Measurements from ENCODE around the gene MUC4. TPM values are rescaled to one million over a fixed set of nuclear protein-coding genes. Genes with fewer than 3 reads are reported as not detected.

The MUC4 gene
- total and polyA plus RNA-seq, 2 of the 4 experiments (the other 2 are of a cell fraction): not detected

GRCh38 chr3:195771646-195772300 lies 40.0 kb downstream of the MUC4 start:
- no peak overlapping the region for H4K8ac ChIP-seq (ENCODE audit: low read depth in 2 of 2, low read length in 2 of 2)
- no peaks in the 10 kb centered on the region for H3K9me1 ChIP-seq (ENCODE audit: insufficient read depth, low read length)
- H3K4ac ChIP-seq (ENCODE audit: low read depth, low read length): no peak overlapping the region
- no peak overlapping the region for H3K4me2 ChIP-seq (ENCODE audit: low read depth, low read length)
- no peak overlapping the region for H4K91ac ChIP-seq (ENCODE audit: insufficient read depth, low read depth, low read length)
- no peak overlapping the region for H2AFZ ChIP-seq (replicated peaks; ENCODE audit: low read length, poor library complexity)
- CTCF ChIA-PET: no interaction called here
- no peaks in the 10 kb centered on the region for H3K36me3 ChIP-seq (ENCODE audit: control insufficient read depth, insufficient read depth, low read length)
- H2AK9ac ChIP-seq (replicated peaks; ENCODE audit: low read depth, low read length, poor library complexity): no peak overlapping the region
- H2BK20ac ChIP-seq (ENCODE audit: low read depth, low read length): no peak overlapping the region
- H4K20me1 ChIP-seq (ENCODE audit: insufficient read depth, low read length): no peaks in the 10 kb centered on the region
- no peak overlapping the region for H3K14ac ChIP-seq (replicated peaks; ENCODE audit: low read depth, low read length)
- H3K23ac ChIP-seq (ENCODE audit: low read depth, low read length): no peak overlapping the region
- no peak for ATAC-seq (ENCODE audit: low read depth)
- in situ Hi-C loops (cut with MboI; ENCODE audit: low sequenced_read_pairs): no loop called here
- no TSS peak for BruUV-seq (replicated peaks)
- no peak overlapping the region for H3K18ac ChIP-seq (ENCODE audit: low read depth, low read length)
- no peak overlapping the region for H4K5ac ChIP-seq (ENCODE audit: low read depth, low read length)
- H3K56ac ChIP-seq (ENCODE audit: extremely low read depth, insufficient read depth, low read length): no peak overlapping the region
- H2BK15ac ChIP-seq (ENCODE audit: low read depth, low read length): no peak overlapping the region
- H2BK5ac ChIP-seq (ENCODE audit: low read depth, low read length, poor library complexity, severe bottlenecking): no peak overlapping the region
- no peaks in the 10 kb centered on the region for H3K4me1 ChIP-seq (ENCODE audit: control insufficient read depth, insufficient read depth, low read length)
- no peak overlapping the region for H3K9ac ChIP-seq (ENCODE audit: low read depth, low read length)
- intact Hi-C loops (cut with micrococcal nuclease): no loop called here
- WGBS, 2 experiments (ENCODE audit: extremely low coverage in 2 of 2, insufficient read length in 1 of 2): 87% methylated on average over 5 of the region's 14 CpGs; no CpG with 5 or more reads in 1 of the 2 experiments
- no peak for DNase-seq
- H3K79me1 ChIP-seq (ENCODE audit: low read depth in 1 of 2, low read length in 2 of 2): no peaks in the 10 kb centered on the region
- no peak overlapping the region for H2BK120ac ChIP-seq (ENCODE audit: low read depth, low read length)
- dilution Hi-C loops (cut with HindIII; ENCODE audit: low sequenced_read_pairs, unreplicated experiment): no loop called here
- no peak overlapping the region for H3K27ac ChIP-seq (ENCODE audit: insufficient read depth, low read length)
- POLR2A ChIA-PET (ENCODE audit: unreplicated experiment): no interaction called here
- no peak overlapping the region for H3K4me3 ChIP-seq (ENCODE audit: insufficient read depth, low read depth, low read length)
- peaks cover 1% of the 10 kb centered on the region; the same call in 1 of the 2 replicates for H3K9me3 ChIP-seq (ENCODE audit: control insufficient read depth, insufficient read depth, low read length)
- peaks cover 2% of the 10 kb centered on the region; the same call in 1 of the 2 replicates for H3K27me3 ChIP-seq (ENCODE audit: control insufficient read depth, insufficient read depth, low read length)
- H2AK5ac ChIP-seq (ENCODE audit: low read depth, low read length): no peak overlapping the region
- no peak for TF ChIP-seq NFE2L2 (IDR thresholded peaks at IDR 0.05; ENCODE audit: low read depth, low read length)
- no peak for TF ChIP-seq CEBPB (IDR thresholded peaks at IDR 0.05; ENCODE audit: low read depth, low read length)
- no peak for TF ChIP-seq FOS (IDR thresholded peaks at IDR 0.05; ENCODE audit: low read depth, low read length)
- no peak for TF ChIP-seq MXI1 (IDR thresholded peaks at IDR 0.05; ENCODE audit: borderline replicate concordance, low read depth, low read length)
- no peak for TF ChIP-seq RFX5 (IDR thresholded peaks at IDR 0.05; ENCODE audit: low read depth, low read length)
- no peak for TF ChIP-seq ELK1 (IDR thresholded peaks at IDR 0.05; ENCODE audit: borderline replicate concordance, low read depth, low read length)
- no peak for TF ChIP-seq MAZ (IDR thresholded peaks at IDR 0.05; ENCODE audit: borderline replicate concordance, low read depth, low read length)
- no peak for TF ChIP-seq RCOR1 (IDR thresholded peaks at IDR 0.05; ENCODE audit: insufficient replicate concordance, low read length)
- TF ChIP-seq SMC3 (IDR thresholded peaks at IDR 0.05; ENCODE audit: low read depth, low read length): no peak
- no peak for TF ChIP-seq BHLHE40 (IDR thresholded peaks at IDR 0.05; ENCODE audit: low read depth, low read length)
- no peak for TF ChIP-seq USF2 (IDR thresholded peaks at IDR 0.05; ENCODE audit: low read depth, low read length)

Measured in IMR-90 (cell line).